GM23338 (cell line): Measurements from ENCODE around the gene MRPS5.

Source experiments
- EZH2 ChIP-seq: fragments of 200-600 bp; sonication (generic); IDR thresholded peaks from one replicate; pipeline ENCODE4 v1.8.0; 2017; ENCODE audit warnings: antibody characterized with exemption, mild to moderate bottlenecking, low read depth; ENCODE audit not compliant: unreplicated experiment
- JUNB ChIP-seq: IDR thresholded peaks from one replicate; pipeline ENCODE4 v1.6.1; 2016; ENCODE audit warnings: antibody characterized with exemption; ENCODE audit not compliant: unreplicated experiment
- POLR2AphosphoS5 ChIP-seq: IDR thresholded peaks from 2 replicates; pipeline ENCODE4 v1.6.1; 2016; ENCODE audit warnings: antibody characterized with exemption, low read depth
- ZNF114 ChIP-seq: fragments of 250-450 bp; sonication (Bioruptor Pico); IDR thresholded peaks from 2 replicates; pipeline ENCODE4 v1.5.0; 2020; ENCODE audit warnings: mild to moderate bottlenecking, moderate library complexity
- TF ChIP-seq, protein P1 (sequence below), 2 experiments: fragments of 200-600 bp in 1 of 2; sonication (generic) in 1 of 2; conservative IDR thresholded peaks; 2 replicates each; pipeline versions ENCODE4 v1.5.1 to v1.6.1; 2016 to 2017; ENCODE audit warnings: antibody characterized with exemption in 2 of 2, low read depth in 2 of 2, mild to moderate bottlenecking in 2 of 2, moderate library complexity in 1 of 2

DNA sequence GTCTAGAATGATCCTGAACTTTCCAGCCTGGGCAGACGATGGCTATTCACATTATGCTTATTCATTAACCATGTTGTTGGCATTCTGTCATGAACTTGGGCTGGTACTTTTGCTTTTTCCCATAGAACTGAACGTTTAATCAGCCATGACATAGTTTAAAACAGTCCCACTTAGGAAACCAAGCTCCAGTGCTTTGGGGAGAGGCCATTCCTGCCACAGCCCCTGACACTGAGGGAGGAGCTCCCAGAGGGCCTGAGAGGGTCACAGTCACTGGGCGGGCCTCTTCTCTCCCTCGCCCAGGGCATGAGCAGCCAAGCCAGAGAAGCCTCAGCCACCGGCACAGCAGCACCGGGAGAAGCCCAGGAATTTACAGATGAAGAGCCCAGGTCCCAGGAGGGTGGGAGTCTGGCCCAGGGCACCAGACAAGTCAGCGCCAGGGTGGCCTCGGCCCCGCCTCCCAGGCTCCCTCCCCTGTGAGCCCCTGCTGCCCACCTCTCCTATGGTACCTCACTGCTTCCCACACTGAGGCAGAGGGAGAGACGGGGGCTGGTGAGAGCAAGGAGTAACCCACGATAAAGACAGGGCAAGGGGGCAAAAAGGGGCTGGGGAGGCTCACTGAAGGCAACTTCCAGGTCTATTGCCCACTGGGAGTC lies 62.5 kb downstream of the MRPS5 start:
- TF ChIP-seq EZH2 (no peak), JUNB (no peak), POLR2AphosphoS5 (no peak), ZNF114 (CRISPR knock-in tag) (no peak)
- TF ChIP-seq, protein P1, sequence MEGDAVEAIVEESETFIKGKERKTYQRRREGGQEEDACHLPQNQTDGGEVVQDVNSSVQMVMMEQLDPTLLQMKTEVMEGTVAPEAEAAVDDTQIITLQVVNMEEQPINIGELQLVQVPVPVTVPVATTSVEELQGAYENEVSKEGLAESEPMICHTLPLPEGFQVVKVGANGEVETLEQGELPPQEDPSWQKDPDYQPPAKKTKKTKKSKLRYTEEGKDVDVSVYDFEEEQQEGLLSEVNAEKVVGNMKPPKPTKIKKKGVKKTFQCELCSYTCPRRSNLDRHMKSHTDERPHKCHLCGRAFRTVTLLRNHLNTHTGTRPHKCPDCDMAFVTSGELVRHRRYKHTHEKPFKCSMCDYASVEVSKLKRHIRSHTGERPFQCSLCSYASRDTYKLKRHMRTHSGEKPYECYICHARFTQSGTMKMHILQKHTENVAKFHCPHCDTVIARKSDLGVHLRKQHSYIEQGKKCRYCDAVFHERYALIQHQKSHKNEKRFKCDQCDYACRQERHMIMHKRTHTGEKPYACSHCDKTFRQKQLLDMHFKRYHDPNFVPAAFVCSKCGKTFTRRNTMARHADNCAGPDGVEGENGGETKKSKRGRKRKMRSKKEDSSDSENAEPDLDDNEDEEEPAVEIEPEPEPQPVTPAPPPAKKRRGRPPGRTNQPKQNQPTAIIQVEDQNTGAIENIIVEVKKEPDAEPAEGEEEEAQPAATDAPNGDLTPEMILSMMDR (conservative IDR thresholded peaks at IDR 0.05; ENCODE audit: low read depth in 2 of 2): no peak
